Daoy (cell line): ENCODE data around the gene ERBIN. TPM values are rescaled to one million over a fixed set of nuclear protein-coding genes. Genes with fewer than 3 reads are reported as not detected.

Experiments
- total RNA-seq: library from RNA; depleted of rRNA; stranded (reverse); fragments of >200 nt; shearing (Covaris generic); gene quantifications from 2 replicates; pipeline ENCODE4 v1.2.3, GENCODE V29; 2014; rRNA removed

ERBIN gene
- total RNA-seq, 1 experiment from 2014 or later: 48.6 TPM

Other genes with a start within 250 kb of the ERBIN start
- gene SGTB, start 204.5 kb upstream of the ERBIN start, total RNA-seq: 7.7 and 9.9 TPM in 2 replicates
- gene NLN, start 204.4 kb upstream of the ERBIN start, total RNA-seq: 43.8 and 44.2 TPM in 2 replicates
- 37.2 and 49.1 TPM in 2 replicates for gene SREK1, start 217.7 kb downstream of the ERBIN start, total RNA-seq